Tibial nerve (tissue), 4 donors: ENCODE data around the gene CD9. TPM values are rescaled to one million over a fixed set of nuclear protein-coding genes. Genes with fewer than 3 reads are reported as not detected.
"Not testable (repeated sequence)": the region's sequence is repeated elsewhere in the genome, so short reads cannot be mapped to it uniquely, and the experiment has no call there.

ENCODE experiments used
- DNase-seq, 2 donors: peaks; one replicate each; pipeline ENCODE4 v3.0.0-alpha.2; 2019; ENCODE audit warnings: low spot score in 2 of 2
- H3K27ac ChIP-seq, 4 donors: fragments of 200-600 bp; sonication (generic) in 3 of 4; one replicate each; pipeline ENCODE4 v1.5.1; 2017 to 2019; ENCODE audit warnings: mild to moderate bottlenecking in 1 of 4
- H3K27me3 ChIP-seq, 2 donors: fragments of 200-600 bp; sonication (generic) in 1 of 2; one replicate each; pipeline versions ENCODE4 v1.5.1 to v1.6.0; 2017 to 2019
- H3K36me3 ChIP-seq, 3 donors: fragments of 200-600 bp; sonication (generic); one replicate each; pipeline ENCODE4 v1.5.1; 2018 to 2019
- H3K4me1 ChIP-seq, 4 donors: fragments of 200-600 bp; sonication (generic) in 3 of 4; one replicate each; pipeline ENCODE4 v1.5.1; 2017 to 2019
- H3K4me3 ChIP-seq, 4 donors: fragments of 200-600 bp; sonication (generic) in 3 of 4; one replicate each; pipeline ENCODE4 v1.5.1; 2017 to 2019; ENCODE audit warnings: mild to moderate bottlenecking in 1 of 4, moderate library complexity in 1 of 4
- H3K9me3 ChIP-seq, 4 donors: fragments of 200-600 bp; sonication (generic) in 3 of 4; one replicate each; pipeline ENCODE4 v1.5.1; 2017 to 2019
- EP300 ChIP-seq, 2 donors: sonication (generic); formaldehyde crosslinking; IDR thresholded peaks; one replicate each; pipeline ENCODE4 v1.6.1; 2017; ENCODE audit warnings: antibody characterized with exemption in 2 of 2, mild to moderate bottlenecking in 1 of 2
- POLR2A ChIP-seq, 2 donors: fragments of 450-650 bp; IDR thresholded peaks; one replicate each; pipeline ENCODE4 v1.6.1; 2017; ENCODE audit warnings: antibody characterized with exemption in 2 of 2, mild to moderate bottlenecking in 2 of 2, moderate library complexity in 2 of 2
- WGBS, 2 donors: methylation state at CpG; one replicate each; pipeline ENCODE4 v1.1.5; 2018; 5-methylcytosine and 5-hydroxymethylcytosine counted together
- total RNA-seq, 4 donors: library from RNA; depleted of rRNA; stranded (reverse); fragments of >200 nt; gene quantifications; one replicate each; pipeline ENCODE4 v1.1.0, GENCODE V29; 2016
- TF ChIP-seq, protein P1 (sequence below), 5 experiments: fragments of 200-600 bp in 3 of 5; fragments of 450-650 bp in 2 of 5; sonication (generic) in 3 of 5; IDR thresholded peaks; one replicate each; pipeline ENCODE4 v1.5.1; 2016 to 2019; ENCODE audit warnings: antibody characterized with exemption in 5 of 5, mild to moderate bottlenecking in 3 of 5, moderate library complexity in 2 of 5

Gene CD9
- total RNA-seq, 4 donors from 2014 or later = 297 to 500 (median 391) TPM

DNA sequence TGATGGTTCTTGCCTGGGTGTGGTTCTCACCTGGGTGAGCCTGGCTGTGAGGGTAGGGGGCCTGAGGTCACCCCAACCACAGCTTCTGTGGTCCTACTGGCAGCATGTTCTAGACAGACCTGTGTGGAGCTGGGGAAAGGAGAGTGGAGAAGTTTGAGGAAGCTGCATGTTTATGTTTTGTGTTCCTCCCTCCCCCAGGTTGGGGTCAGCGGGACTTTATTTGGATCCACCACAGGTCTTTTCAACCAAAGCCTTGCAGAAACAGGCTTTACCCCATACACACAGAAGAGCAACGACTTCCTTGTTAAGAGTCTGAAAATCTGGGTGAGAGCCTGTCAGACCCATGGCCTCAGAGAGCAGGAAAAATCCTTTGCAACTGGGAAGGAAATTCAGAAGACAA lies 5.6 kb downstream of the CD9 start:
- DNase-seq = no peak
- H3K4me1 ChIP-seq = peaks cover 0 to 94% (median 64%) of the 10 kb centered on the region in 4 donors
- H3K27ac ChIP-seq = peak overlapping the region; percentile 63 to 99 (median 97)
- 35 to 60% methylated on average over 2 of the region's 2 CpGs for WGBS, 2 donors
- H3K36me3 ChIP-seq = no peaks in the 10 kb centered on the region
- TF ChIP-seq EP300 (IDR thresholded peaks at IDR 0.05) (no peak), POLR2A (IDR thresholded peaks at IDR 0.05) (no peak)
- TF ChIP-seq, protein P1, sequence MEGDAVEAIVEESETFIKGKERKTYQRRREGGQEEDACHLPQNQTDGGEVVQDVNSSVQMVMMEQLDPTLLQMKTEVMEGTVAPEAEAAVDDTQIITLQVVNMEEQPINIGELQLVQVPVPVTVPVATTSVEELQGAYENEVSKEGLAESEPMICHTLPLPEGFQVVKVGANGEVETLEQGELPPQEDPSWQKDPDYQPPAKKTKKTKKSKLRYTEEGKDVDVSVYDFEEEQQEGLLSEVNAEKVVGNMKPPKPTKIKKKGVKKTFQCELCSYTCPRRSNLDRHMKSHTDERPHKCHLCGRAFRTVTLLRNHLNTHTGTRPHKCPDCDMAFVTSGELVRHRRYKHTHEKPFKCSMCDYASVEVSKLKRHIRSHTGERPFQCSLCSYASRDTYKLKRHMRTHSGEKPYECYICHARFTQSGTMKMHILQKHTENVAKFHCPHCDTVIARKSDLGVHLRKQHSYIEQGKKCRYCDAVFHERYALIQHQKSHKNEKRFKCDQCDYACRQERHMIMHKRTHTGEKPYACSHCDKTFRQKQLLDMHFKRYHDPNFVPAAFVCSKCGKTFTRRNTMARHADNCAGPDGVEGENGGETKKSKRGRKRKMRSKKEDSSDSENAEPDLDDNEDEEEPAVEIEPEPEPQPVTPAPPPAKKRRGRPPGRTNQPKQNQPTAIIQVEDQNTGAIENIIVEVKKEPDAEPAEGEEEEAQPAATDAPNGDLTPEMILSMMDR (IDR thresholded peaks at IDR 0.05) = no peak
- H3K4me3 ChIP-seq = peak overlapping the region in 1 of 4 donors; percentile 10
- H3K27me3 ChIP-seq = no peaks in the 10 kb centered on the region
- H3K9me3 ChIP-seq = no peaks in the 10 kb centered on the region

DNA sequence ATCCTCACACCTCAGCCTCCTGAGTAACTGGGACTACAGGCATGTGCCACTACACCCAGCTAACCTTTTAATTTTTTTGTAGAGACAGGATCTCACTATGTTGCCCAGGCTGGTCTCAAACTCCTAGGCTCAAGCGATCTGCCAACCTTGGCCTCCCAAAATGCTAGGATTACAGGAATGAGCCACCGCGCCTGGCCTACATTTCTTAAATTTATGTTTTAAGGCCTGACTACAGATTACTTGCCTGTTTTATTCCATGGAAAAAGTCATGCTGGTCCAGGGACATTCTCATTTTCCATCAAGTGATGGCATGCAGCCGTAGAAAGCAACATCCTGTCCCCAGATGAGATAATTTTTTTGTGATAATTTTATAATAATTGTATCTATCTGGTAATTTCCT lies 6.1 kb downstream of the CD9 start:
- TF ChIP-seq, protein P1 (IDR thresholded peaks at IDR 0.05) = no peak
- TF ChIP-seq POLR2A (IDR thresholded peaks at IDR 0.05) (no peak), EP300 (IDR thresholded peaks at IDR 0.05) (no peak)
- peak overlapping the region in 3 of 4 donors; percentile 63 to 99 (median 98) for H3K27ac ChIP-seq
- no peaks in the 10 kb centered on the region for H3K27me3 ChIP-seq
- no peaks in the 10 kb centered on the region for H3K36me3 ChIP-seq
- WGBS, 2 donors = 76 to 79% methylated on average over 4 of the region's 4 CpGs
- no peaks in the 10 kb centered on the region for H3K9me3 ChIP-seq
- peaks cover 0 to 98% (median 67%) of the 10 kb centered on the region in 4 donors for H3K4me1 ChIP-seq
- no peak overlapping the region for H3K4me3 ChIP-seq
- no peak for DNase-seq

DNA sequence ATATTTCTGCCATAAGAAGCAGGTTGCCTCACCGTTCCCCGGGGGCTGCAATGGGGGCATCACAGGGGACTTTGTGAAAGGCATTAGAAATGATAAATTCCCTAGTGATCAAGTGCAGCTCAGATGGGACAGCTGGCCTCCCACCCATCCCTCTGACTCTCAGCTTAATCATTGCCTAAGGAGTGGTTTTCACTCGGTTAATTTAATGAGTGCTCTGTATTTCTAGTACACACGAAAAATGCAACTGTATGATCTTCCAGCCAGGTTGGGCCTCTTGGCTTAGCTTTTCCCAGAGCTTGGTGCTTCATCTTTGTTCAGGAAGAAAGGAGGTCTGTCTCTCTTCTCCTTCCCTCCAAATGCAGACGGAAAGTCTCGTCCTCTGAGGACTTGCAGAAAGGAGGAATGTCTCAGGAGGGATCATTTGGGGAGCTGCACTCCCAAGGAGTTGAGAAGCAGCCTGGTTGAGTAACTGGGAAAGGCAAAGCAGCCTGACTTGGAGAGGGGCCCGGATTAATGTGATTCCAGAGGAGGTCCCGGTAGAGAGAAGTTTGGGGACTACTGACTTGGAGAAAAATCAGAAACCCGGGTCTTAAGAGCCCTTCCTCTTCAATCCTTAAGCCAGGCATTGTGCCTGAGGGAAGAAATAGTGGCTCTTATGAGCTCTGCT lies 7.2 kb downstream of the CD9 start:
- Histone ChIP-seq H3K36me3 (peaks cover 0 to 4% (median 0%) of the 10 kb centered on the region in 3 donors), H3K27ac (peak overlapping the region in 3 of 4 donors; percentile 54 to 99 (median 98)), H3K4me1 (peaks cover 0 to 98% (median 75%) of the 10 kb centered on the region in 4 donors), H3K4me3 (no peak overlapping the region), H3K27me3 (no peaks in the 10 kb centered on the region), H3K9me3 (no peaks in the 10 kb centered on the region)
- TF ChIP-seq EP300 (IDR thresholded peaks at IDR 0.05) (no peak), POLR2A (IDR thresholded peaks at IDR 0.05) (no peak)
- TF ChIP-seq, protein P1 (IDR thresholded peaks at IDR 0.05) = no peak
- no peak for DNase-seq
- WGBS, 2 donors = 40% methylated on average over 9 of the region's 9 CpGs

DNA sequence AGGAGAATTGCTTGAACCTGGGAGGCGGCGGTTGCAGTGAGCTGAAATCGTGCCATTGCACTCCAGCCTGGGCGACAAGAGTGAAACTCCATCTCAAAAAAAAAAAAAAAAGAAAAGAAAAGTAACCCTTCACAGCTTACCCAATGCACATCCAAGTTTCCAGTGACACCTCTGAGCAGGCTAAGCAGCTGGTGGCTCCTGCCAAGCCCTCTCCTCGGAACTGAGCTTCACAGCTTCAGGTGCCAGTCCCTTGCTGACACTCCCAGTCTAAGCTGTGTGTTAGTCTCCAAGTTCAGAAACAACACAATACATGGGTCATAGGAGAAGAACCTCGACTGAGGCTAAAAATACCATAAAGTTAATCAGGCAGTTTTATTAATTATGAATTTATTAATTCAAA lies 7.9 kb downstream of the CD9 start:
- Histone ChIP-seq H3K4me3 (no peak overlapping the region), H3K36me3 (peaks cover 0 to 5% (median 0%) of the 10 kb centered on the region in 3 donors), H3K27me3 (no peaks in the 10 kb centered on the region), H3K27ac (peak overlapping the region in 3 of 4 donors; percentile 54 to 99 (median 98)), H3K4me1 (peaks cover 0 to 98% (median 78%) of the 10 kb centered on the region in 4 donors), H3K9me3 (no peaks in the 10 kb centered on the region)
- no peak for DNase-seq
- TF ChIP-seq EP300 (IDR thresholded peaks at IDR 0.05) (no peak), POLR2A (IDR thresholded peaks at IDR 0.05) (no peak)
- TF ChIP-seq, protein P1 (IDR thresholded peaks at IDR 0.05) = no peak
- 72 to 77% methylated on average over 6 of the region's 6 CpGs for WGBS, 2 donors

DNA sequence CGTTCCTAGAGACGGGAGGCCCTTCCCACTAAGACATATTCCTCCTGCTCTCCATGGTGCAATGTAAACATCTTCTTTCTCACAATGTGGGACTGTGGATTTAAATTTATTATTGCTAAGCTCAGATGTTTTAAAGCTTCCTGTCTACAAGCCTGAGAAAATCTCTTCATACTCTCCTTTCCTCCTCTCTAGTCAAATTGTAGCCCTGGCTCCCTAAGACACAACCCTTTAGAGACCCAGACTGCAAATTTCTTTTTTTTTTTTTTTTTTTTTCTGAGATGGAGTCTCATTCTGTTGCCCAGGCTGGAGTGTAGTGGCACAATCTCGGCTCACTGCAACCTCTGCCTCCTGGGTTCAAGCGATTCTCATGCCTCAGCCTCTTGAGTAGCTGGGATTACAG lies 9.2 kb downstream of the CD9 start:
- 82 to 91% methylated on average over 4 of the region's 4 CpGs for WGBS, 2 donors
- peak overlapping the region in 3 of 4 donors; percentile 66 to 99 (median 94) for H3K27ac ChIP-seq

More for the DNA sequence above, 9.2 kb downstream of the CD9 start:
- not testable (repeated sequence) for H3K4me3 ChIP-seq, H3K27me3 ChIP-seq, H3K9me3 ChIP-seq, DNase-seq
- peaks cover 0 to 98% (median 78%) of the 10 kb centered on the region in 4 donors for H3K4me1 ChIP-seq
- peaks cover 0 to 11% (median 0%) of the 10 kb centered on the region in 3 donors for H3K36me3 ChIP-seq
